ENCODE data around the gene MBLAC1.

The MBLAC1 gene

DNA sequence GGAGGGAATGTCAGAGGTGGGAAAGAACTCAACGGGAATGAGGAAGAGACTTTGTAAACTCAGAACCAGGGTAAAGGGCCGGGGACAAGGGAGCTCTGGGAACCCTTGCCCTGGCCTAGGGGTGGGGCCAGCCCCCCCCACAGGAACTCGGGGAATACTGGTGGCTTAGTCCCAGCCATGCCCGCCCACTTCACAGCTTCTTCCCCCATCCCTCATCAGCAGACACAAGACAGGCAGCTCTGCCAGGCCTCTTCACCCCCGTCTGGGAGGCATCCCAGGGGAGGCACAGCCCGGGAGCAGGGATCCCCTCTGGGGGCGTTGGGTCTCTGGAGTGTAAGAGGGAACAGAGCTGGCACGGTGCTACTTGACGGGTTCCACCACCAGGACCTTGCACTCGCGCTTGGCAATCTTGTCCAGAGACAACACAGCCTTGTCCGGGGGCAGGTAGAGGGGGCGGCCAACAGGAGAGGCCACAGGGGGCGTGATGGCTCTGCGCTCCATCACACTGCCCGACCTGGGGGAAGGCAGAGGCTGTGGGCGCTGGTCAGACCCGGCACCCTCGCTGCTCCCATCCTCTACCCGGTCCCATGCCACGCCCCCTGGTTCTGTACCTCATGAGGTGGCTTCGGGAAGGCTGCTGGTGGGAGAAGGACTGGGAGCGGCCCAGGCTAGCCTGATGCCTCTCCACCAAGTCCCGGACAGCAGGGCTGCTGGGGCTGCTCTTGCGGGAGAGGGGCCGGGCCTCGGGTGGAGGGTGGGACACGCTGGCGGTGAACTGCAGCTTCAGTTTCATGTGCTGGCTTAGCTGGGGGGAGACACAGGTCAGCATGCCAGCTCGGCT, 28.1 kb downstream of the MBLAC1 start:
- DNase-seq: no peak

DNA sequence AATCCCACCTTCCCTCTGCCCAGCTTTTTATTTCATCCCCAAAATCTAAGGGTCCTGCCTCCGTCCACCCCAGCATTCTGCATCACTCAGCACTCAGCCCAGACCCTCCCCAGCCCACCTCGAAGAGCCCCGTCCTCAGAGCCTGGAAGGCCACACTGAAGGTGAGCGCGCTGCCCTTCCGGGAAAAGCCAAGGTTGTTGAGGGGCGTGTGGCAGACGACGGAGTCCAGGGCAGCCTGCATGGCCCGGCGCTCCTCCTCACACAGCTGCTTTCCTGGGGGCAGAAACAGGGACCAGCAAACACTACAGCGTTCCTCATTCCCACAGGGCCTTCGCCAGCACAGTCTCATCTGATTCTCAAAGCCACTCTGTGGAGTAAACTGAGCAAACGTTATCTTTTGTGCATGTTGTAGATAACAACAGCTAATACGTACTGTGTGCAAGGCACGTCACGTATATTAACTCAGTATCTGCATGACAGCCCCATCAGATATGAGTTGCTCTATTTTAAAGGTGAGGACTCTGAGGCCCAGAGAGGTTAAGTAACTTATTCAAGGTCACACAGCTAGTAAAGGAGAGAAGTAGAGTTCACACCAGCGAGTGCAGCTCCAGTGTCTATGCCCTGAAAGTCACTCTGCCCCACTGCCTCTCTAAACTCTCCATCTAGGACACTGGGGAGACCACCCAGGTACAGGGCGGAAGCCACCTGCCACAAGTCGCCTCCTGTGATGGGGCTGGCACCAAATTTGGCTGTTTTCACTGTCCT, 29.0 kb downstream of the MBLAC1 start:
- DNase-seq: no peak

DNA sequence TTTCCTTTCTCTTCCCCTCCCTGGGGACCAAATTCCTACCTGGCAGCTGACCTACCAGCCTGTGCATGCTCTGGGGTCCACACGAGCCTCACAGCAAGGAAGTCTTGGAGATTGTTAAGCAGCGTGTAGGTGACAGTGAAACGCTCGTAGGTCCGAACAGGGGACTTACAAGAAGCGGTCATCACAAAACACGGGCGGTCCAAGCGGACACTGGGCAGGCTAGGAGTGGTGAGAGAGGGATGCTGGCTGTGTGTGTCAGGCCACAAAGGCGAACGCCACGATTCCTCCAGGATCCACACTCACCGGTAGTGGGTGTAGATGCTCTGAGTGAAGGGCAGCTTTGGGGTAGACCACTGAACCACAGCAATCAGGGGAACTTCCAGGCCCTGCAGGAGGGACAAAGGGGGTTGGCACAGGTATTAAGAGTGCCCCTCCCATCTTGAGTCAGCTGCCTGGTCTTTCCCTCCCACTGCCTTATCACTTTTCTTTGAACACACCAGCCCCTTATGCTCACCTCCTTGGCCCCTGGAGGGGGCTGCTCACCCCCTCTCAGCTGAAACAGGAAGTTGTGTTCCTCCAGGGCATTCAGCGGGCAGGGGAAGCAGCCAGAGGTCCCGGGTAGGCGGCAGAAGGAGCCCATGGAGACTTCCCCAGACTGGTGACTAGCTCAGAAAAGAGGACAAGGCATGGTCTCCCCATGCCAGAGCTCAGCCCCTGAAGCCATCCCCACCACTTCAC, 29.7 kb downstream of the MBLAC1 start:
- no peak for DNase-seq

DNA sequence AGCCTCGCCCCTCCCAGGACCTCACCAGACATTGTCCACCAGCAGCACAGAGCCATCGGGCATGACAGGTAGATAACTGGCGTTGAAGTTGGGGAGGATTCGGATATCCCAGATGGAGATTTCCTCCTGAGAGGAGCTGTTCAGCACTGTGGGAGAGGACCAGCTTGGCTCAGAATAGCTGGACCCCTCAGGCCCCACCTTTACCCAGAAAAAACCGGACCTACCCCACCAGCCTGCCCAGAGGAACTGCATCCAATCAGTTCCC, 30.2 kb downstream of the MBLAC1 start:
- DNase-seq: no peak

DNA sequence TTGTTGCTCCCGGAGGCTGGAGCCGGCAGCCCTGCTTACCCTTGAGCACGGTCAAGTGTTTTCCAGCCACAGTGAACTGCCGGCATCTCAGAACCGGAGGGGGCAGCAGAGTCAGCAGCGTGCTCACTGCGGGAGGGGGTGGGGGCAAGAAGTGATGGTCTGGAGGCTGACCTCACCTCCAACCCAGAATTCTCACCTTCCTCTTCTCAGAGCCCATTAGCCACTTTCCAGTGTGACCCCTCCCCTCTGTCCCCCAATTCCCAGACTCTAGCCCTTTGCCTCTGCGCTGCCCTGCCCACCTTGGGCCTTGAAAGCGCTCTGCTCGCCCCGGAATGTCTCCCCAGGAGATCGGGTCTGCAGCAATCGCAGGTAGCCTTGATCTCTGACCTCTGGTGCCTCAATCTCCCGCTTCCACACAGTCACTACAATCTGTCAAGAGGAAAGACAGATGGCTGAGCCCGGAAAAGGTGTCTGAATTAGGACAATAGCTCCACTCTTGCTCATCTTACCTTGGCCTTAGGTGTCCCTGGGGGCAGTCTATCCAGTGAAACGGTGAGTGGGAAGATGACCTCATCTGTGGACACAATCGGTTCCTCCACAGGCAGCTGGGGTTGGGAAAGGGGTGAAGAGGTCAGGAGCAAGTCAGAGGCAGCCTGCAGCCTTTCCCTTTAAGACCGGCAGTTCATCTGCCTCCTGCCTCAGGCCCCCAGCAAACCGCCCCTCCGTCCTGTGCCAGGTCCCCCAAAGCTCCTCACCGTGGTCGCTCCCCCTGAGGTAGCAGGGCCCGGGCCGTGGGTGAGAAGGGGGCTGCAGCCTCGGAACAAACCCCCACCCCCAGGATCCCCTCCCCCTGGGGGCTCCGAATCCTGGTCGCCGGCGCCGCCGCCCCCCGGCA, 30.8 kb downstream of the MBLAC1 start:
- DNase-seq: no peak

DNA sequence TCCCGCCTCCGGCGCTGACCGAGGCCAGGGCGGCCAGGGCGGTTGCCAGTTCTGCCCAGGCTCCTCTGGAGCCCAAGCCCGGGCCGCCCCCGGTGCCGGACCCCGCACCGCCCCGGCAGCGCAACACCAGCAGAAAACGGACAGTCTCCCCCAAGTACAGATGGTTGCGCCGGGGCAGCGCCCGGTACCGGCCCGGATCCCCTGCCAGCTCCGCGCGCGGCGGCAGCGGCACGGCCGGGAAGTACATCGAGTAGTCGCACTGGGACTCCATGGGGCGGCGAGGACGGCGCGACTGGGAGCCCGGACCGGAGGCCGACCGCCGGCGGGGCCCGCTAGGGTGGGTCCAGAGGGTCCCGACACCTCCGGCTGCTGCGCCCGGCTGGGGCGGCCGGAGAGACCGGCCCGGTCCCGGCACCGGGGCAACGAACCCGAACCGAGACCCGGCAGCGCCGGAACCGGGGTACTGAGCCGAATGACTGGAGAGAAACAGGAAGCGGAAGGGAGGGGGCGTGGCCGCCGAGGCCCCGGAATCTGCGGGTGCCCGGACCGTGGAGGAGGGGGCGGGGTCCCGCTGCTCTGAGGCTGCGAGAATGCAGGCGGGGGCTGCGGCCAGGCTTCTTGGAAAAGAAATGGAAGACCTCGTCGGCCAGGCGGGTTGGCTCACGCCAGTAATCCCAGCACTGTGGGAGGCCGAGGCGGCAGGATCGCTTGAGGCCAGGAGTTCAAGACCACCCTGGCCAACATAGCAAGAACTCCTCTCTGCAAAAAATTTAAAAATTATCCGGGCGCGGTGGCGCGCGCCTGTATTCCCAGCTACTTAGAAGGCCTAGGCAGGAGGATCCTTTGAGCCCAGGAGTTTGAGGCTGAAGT, 31.7 kb downstream of the MBLAC1 start, which contains the start of gene TRAPPC14:
Gene TRAPPC14, minus strand, starts transcription at position 495 of the 870 bp plus-strand sequence. Its CDS starts 224 bp downstream, at position 271.
- peak; percentile 74 for DNase-seq

DNA sequence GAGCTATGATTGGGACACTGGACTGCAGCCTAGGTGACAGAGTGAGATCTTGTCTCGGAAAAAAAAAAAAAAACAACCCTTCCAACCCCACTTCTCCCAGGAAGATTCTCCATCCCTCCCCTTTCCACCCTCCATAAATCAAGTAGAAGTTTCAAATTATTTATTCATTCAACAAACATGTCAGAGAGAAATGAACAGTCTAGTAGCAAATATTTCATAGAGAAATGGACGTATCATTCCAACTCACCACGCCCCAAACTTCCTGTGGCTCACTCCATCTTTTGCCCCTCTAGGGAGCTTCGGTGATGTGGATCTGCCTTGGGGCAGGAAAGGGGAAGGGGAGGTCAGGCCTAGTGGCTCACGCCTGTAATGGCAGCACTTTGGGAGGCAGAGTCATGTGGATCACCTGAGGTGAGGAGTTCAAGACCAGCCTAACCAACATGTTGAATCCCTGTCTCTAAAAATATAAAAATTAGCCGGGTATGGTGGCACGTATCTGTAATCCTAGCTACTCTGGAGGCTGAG, 32.4 kb downstream of the MBLAC1 start:
- no peak for DNase-seq

DNA sequence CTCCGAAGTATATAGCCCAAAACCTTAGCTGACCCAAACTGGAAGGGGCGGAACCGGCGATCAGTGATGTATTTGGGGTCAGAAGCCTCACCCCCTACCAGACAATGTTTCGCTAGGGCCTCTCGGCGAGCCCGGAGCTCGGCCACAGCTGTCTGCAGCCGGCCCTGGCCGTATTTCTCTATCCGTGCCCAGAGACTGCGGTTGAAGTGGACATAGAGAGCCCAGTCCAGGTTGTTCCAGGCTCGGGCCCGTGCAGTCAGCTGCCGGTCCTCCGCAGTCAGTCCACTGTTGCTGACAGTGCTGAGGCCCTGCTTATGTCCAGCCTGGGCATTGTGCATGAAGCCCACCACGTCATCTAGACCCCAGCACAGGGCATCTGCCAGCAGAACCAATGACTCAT, 33.3 kb downstream of the MBLAC1 start:
- DNase-seq: no peak

DNA sequence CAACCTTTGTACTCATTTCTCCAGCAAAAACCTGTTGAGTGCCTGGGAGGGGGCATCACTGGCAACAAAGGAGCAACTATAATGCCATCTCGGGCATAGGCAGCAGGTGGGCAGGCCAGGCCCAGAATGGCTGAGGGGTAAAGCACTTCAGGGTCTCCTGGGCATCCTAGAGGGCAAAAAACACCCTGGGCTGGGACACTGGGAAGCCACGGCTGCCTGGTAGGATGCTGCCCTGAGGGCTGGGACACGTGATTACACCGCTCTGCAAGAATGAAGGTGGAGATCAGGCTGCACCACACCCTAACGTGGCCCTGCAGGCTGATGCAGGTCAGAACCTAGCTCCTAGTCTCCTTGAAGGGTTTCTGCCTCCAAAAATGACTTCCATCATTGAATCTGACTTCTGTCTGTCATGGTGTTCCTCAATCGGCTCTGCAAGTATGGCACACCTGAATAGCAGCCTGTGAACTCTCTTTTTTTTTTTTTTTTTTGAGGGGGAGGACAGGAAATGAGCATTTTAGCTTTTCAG, 36.3 kb downstream of the MBLAC1 start:
- DNase-seq: no peak

DNA sequence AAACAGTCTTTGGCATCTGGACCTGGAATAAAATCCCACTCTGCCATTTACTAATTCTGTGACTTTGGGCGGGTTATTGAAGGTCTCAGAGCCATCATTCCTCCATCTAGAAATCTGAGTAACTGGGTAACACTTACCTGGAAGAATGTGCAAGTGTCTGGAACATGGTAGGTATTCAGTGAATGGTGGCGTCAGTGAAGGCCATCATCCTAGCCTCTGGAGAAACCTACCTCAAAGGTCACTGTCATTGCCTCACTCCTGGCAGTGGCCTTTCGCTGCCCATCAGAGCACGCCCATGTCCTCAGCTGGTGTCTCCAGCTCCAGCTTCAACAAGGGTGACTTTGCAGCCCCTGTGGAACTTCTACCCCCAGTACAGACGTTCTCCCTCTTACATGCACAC, 37.1 kb downstream of the MBLAC1 start:
- DNase-seq: no peak

DNA sequence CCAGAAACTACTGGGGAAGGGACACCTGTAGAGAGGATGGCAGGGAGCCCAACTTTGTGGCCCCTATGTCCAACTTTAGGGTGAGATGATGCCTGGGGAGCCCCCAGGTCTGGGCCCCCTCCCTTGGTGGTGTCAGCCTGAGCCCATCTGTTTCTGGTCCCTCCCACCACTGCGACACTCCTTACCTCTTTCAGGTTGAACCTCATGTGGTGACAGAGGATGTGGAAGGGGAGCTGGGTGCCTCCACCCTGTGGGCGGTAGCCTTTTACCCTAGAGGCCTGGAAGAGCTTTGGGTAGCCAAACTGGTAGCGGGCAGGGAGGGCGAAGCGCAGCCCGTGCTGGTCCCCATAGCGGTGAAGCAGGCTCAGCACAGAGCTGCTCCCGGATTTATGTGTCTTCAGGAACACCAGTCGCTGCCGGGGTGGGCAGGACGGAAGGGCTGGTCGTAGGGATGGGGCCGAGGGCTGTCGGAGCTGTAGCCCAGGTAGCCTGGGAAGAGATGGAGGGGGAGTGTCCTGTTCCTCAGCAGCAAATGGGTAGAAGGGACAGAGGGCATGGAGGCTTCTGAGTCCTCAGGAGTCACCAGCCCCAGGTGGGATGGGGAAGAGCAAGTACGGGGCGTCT, 39.7 kb downstream of the MBLAC1 start:
- no peak for DNase-seq

DNA sequence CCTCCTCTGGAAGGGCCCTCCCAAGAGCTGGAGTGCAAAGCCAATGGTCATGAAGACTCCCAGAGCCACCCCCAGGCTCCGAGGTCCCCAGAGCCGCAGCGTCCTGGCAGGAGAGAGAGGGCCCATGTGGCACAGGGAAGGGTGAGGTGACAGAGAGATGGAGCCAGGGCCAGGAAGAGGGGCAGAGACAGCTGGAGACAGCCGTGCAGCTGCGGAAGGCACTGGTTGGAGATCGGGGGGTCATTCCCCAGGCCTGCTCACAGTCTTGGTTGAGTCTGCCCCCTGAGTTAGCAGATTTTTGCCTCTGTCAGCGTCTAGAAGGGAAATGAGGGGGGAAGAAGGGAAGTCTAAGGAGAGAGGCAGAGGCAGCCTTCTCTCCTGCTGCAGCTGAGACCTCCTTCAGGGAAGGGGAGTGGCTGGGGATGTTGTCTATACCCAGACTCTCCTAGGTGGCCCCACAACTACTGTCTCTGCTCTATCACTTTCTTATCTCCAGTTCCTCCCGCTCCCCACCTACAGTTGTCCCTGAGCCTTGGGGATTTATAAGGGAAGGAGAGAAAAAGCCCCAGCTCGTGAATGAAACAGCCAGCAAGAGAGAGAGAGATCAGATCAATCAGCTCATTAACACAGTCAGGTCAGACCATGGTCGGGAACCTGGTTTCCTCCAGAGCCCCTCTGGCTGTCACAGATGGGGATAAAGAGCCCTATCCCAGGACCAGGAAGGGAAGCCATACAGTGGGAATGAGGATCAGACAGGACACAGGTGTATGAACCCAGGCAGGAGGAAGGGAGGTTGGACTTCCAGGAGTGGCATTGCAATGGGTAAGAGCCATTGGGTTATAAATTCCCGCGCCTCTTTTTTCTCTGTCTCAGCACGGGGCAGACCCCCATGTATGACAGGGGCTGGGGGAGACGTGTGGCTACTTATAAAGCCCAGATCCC, 40.5 kb downstream of the MBLAC1 start:
- no peak for DNase-seq

DNA sequence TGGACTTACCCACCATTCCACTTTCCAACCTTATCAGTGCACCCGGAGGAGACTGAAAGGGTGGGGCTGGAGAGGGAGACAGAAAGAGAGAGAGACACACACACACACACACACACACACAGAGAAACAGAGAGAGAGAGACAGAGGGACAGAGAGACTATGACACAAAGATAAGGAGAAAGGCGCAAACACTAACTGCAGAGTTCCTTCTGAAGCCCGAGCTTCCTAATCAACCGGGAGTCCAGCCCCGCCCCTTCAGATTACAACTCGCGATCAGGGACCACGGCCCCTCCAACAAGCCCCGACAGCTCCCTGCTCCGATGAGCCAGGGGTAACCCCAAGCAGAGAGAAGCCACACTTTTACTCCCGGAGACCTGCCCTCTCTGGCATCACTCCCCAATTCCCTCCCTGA, 41.2 kb downstream of the MBLAC1 start:
- no peak for DNase-seq

DNA sequence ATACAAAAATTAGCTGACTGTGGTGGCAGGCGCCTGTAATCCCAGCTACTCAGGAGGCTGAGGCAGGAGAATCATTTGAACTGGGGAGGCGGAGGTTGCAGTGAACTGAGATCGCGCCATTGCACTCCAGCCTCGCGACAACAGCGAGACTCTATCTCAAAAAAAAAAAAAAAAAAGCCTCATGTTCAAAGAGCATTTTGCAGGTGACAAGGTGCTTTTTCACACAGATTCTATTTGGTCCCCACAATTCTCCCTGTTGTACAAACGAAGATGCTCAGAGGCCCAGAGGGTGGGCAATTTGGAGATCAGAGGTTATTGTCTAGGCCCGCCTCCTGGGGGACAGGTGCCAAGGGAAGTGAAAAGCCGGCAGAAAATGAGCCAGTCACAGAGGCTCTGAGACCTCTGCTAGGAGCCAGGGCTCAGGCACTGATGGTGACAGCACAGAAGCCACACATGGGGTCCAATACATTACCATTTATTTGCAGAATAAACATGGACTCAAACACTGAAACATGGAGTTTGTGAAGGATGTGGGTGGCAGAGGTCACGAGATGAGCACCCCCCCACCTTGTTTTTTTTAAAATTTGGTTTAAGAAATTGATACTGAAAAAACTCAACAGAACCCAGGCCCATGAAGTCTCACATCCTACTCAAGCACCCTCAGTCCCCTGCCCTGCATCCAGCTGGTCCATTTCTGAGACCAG, 42.5 kb downstream of the MBLAC1 start:
- no peak for DNase-seq

DNA sequence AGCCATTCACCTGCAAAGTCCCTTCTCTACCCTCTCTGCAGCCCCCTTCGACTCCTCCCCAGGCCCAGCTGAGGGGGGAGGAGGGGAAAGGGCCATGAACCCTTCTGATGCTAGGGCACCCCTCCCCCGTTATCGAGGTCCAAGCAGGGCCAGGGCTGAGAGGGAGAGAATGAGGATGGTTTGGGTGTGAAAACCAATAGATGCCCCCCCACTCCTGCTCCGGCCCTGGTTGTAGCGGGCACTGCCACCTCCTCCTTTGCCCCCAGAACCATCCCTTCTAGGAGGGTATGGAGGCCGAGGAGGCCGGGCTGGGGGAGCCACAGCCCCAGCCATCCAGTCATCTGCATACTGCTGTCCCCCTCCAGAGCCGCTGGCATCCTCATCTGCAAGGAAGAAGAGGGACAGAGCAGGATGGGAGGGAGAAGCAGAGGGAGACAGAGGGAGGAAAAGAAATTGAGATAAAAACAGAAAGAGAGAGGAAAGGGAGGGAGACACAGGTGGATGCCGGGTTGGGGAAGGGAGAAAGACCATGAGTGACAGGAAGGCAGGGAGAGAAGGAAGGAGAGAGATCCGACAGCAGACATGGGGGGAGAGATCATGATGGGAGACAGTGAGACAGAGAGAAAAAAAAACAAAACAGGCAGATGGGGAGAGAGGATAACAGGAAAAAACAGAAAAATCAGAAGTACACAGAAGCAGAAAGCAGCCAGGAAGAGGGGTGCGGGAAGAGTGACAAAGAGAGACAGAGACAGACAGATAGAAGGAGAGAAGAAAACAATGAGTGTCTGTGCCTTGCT, 43.5 kb downstream of the MBLAC1 start:
- no peak for DNase-seq

DNA sequence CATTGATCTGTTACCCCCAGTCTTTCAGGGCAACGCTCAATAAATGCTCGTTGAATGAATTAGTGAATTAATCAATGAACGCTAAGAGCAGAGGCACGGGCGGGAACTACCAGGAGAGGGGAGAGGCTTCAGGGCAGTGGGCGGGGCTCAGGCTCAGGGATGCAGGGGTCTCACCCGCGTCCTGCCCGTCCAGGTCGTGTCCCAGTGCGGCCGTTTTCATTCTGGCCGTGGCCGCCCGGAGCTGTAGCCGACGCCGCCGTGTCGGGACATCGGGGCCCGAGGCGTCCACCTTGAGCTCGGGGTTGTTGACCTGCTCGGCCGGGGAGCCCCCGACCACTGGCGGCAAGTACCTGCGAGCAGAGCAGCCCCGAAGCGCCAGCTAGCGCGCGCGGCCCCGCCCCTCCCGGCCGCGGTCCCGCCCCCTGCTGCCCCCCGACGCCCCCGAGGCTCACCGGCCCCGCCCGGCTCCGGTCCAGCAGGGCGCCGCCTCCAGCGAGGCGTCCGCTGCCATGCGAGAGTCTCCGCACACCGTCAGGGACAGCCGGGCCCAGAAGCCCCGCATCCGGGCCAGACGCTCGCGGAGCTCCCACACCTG, 44.4 kb downstream of the MBLAC1 start:
- no peak for DNase-seq

DNA sequence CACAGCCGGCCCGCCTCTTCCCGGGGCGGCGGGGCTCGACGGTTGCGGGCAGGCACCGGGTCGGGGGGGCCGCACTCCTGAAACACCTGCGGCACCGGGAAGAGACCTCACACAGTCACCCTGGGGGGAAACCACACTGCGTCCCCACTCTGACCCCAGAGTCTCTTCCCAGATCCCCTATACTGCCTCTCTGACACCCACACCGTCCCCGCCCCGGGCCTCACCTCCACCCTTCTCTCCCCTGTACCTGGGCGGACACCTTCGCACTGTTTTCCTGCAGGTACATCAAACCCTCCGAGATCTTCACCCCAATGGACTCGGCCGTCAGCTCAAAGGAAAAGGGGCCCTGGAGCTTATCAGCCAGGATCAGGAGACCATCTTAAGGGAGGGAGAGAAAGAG, 45.1 kb downstream of the MBLAC1 start:
- DNase-seq: no peak

Measured in DMS 273 treated with DMSO at 0.1 percent for 48 hours (cell line).